Central memory CD4-positive, alpha-beta T cell (primary cell): ENCODE data around the gene CCDC51.
A peak's percentile ranks its signal among the peaks of the same experiment; 100 is the strongest.

Experiments
- DNase-seq: peaks from one replicate; pipeline ENCODE4 v3.0.0; 2022

Gene CCDC51

GRCh38 chr3:48432411-48433371 lies 7.2 kb downstream of the CCDC51 start:
- no peak for DNase-seq

DNA sequence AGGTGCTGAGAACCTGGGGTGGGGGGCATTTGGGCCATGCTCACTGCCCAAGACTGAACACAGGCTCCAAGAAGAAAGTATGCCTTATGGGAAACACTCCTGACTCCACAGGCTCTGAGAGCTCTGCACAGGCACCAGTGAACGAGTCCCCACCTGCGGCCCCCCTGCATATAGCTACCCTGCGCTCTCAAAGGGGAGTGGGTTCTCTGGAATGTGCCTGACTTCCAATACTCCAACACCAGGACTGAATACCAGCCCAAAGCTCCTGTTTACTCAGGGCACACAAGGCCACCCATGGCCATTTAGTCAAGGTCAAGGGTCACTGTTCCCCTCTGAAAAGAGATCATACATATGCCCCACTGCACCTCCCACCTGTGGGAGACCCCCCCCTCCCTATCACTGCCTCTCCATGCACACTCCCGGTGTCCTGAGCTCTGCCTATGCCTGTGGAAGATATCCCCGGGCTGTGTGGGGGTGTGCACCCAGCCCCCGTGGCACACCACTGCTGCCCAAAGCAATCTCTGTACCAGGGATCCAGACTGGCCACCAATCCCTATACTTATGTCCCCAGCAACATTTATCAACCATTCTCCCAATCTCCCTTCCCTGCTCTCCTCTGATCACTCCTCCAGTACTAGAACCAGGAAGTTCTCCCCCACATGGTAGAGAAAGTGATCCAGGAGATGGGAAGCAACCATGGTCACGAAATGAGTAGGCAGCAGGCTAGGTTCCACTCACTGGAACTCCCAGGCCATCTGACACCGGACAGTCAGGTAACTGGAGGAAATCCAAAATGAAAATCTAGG lies 8.5 kb downstream of the CCDC51 start:
- no peak for DNase-seq

DNA sequence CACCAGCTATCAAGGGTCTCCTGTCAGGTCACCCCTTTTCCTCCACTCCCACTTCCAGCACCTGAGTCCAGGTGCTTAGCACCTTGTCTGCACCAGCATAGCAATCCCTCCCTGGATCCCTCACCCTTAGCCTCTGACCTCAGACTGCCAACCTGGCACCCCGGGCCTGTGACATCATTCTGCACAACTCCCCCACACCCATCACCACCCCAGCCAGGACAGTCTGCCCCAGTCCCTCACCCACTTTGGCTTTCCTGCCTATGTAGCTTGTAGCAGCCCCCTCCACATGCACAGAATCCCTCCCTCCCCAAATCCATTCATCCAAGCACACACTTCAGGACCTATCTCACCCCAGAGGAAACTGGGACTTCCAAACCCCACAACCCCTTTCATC lies 9.2 kb downstream of the CCDC51 start:
- no peak for DNase-seq

DNA sequence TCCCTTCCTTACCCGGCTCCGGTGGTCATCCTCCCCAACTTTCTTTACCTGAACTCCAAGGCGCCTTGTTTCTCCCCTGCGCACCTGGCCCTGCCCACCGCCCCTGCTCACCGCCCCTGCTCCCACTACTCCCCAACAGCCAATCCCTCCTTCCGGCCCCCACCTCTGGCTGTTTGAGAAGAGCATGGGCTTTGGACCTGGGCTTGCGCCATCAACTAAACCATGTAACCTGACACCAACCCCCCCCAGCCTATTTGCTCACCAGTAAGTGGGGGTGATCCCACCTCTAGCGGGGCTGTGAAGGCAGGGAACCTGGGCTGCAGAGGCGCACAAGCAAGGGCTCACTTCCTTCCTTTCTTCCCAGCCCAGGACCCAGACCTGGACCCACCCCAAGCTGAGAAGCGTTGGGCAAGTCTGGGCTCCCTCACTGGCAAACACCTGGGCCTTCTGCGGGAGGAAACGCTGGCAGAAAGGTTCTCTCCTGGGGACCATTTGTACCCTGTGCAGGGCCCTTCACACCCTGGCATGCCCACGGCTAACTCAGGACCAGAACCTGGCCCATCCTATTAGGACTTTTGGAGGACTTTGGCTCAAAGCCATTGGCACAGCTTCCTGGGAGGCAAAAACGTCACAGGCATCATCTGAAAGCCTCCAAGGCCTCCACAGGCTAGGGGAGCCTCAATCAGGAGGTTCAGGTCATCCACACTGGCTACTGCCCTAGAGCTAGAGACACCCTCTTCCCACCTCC lies 9.8 kb downstream of the CCDC51 start, which contains the start of gene PLXNB1:
Gene PLXNB1 (minus strand): TSS at position 127 of the 748 bp plus-strand sequence. CDS start 5,475 bp downstream, outside the sequence.
- no peak for DNase-seq

GRCh38 chr3:48429317-48429959 lies 10.5 kb downstream of the CCDC51 start:
- peak; percentile 64 for DNase-seq

DNA sequence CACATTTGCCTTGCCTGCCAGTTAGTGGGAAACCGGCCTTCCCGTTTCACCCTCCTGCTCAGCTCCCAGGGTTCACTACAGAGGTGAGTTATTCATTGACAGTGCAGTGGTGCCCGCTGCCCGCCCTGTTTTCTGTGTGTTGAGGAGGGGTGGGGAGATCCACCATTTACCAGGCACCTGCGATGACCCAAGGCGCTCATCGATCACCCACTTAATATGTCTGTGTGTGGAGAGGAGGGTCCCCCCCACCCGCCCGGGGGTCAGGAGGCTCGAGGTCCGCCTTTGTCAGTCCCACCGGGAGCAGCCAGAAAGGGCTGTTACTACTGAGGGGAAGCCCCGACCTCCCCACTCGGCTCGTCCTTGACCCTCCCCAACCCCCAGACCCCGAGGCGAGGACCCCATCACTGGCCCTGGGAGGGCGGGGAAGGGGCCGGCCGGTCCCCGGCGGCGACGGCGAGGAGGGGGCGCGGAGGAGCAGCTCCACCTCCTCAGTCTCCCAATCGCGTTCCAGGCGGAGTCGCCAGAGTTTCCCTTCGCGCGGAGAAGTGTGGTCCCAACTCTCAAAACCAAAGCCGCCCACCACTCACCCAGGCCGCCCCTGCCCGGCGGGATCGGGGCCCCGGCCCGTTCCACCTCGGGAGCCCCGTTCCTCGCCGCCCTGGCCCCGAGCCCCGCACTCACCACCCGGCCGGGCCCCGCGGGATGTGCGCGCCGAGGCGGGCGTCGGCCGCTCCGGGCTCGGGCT lies 11.2 kb downstream of the CCDC51 start:
- no peak for DNase-seq

GRCh38 chr3:48428088-48428571 lies 11.8 kb downstream of the CCDC51 start:
- DNase-seq = no peak

DNA sequence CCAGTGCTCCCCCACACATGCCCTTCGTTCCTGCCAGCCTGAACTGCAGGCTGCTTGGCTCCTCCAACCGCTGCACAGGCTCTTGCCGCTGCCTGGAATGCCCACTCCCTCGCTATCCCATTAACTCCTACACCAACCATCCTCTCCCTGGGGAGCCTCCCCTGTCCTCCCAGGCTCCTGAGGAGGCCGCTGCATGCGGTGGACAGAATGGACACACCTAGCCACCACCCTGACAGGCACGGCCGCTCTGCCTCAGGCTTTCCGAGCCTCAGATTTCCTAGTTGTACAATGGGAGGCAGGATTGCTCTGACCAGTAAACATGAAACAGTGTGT lies 12.3 kb downstream of the CCDC51 start:
- DNase-seq = no peak

DNA sequence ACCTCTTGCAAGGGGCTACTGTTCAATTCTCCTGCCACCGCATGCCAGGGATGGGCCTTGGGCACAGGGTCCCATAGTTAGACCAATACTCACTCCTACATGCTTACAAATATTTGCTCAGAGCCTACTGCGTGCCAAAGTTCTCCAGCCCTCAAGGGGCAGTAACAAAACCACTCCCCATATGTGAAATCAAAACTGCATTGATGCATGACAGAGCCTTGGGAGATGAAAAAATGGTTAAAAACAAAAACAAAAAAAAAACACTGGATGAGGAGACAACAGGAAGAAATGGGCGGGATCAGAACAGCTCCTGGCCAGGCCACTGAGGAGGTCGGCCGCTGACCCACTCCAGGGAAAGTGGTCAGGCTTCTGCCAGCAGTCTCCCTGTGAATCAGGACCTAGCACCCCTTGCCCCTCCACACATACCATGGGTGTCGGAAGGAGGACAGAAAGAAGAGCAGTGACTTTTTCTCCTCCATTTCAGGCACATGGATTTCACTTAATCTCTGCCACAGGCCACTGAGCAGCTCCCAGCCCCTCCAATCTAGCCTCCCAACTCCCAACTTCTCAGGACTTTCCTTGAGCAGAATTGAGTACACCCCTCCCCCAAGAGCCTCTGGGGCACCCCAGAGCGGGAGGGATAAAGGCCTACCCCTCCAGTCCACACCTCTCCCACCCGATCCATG lies 12.8 kb downstream of the CCDC51 start:
- DNase-seq = no peak

- DNase-seq = no peak
Observed at GRCh38 chr3:48426401-48426909, 13.5 kb downstream of the CCDC51 start.

- DNase-seq = no peak
Observed at GRCh38 chr3:48425281-48425812, 14.6 kb downstream of the CCDC51 start.

DNA sequence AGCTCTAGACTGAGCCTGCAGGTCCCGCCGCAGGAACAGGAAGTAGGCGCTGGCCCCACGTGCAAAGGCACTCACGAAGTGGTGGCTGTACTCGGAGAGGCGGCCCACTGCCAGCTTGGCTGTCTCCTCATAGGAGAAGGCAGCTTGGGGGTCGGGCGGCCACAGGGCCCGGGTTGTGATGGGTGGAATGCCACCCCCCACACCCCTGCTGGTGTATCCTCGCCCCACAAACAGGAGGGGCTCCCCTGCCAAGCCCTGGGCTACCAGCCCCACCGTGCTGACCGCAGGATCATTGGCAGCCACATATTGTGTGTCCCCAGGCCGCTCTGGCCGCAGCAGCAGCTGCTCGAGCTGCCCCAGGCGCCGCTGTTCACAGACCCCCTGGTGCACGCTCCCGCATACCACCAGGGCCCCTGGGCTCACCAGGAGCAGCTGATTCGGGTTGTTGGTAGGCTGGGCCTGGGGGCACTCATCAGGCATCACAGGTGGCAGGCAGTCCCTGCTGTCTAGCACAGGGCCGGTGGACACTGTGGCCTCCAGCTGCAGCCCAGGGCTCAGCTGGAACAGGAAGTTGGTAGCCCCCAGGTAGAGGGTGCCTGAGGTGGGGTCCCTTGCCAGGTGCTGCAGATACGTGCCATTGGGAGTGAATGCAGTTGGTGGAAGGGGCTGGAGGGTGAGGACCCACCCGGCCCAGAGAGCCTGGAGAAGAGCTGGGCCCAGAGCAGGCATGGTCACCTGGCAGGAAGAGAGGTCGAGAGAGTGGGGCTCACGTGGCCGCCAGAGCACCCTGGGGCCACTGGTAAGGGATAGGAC lies 15.8 kb downstream of the CCDC51 start:
- DNase-seq = no peak

- DNase-seq = no peak
Observed at GRCh38 chr3:48423241-48423882, 16.6 kb downstream of the CCDC51 start.

- DNase-seq = no peak
Observed at GRCh38 chr3:48422681-48423080, 17.2 kb downstream of the CCDC51 start.

DNA sequence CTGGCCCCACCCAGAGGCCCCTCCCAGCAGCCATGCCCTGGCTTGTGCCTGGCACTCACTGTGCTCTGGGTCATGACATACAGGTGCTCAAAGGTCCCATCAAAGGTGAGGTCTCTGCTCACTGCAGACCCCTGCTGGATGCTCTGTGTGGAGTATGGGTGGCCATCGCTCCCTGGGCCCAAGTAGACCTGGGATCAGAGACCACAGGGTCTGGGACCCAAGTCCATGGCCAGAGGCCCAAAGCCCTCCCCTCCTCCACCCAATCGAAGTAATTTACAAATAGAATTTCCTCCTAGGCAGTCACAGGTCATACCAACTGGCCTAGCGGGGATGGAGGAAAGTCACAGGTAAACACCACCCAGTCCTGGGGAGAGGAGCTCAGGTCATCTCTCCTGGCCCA lies 17.6 kb downstream of the CCDC51 start:
- no peak for DNase-seq

DNA sequence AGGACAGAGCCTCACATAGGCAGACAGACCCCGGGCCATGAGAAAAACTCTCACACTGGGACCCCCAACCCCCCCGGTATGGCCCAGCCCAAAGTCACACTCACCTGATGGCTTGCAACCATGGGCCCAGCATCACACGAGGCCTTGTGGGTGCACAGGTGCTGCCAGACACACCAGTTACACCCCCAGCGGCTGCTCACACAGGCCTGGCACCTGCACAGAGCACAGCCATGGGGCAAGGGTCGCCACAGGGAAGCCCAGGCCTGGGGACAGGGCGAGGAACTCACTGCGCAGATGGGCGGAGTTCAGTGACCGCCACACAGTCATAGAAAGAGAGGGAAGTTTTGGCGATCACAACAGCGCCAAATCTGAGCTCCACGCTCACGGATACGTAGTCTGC lies 19.4 kb downstream of the CCDC51 start:
- no peak for DNase-seq

DNA sequence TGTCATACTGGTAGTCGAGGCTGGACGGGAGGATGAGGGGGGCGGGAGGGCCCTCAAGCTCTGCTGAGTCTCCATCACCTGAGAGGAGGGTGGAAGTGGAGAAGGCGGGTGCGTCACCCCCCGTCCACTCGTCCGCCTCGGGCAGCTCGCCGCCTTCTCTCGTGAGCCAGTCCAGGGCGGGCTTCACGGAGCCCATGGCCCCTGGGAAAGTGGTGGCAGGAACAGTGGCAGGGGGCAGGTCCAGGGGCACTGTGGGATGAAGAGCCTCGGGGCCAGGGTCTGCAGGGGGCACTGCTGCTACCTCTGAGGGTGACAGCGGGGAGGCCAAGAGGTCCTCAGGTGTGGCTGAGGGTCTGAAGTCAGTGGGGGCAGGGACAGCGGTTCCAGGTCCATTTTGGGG lies 20.3 kb downstream of the CCDC51 start:
- DNase-seq = no peak

DNA sequence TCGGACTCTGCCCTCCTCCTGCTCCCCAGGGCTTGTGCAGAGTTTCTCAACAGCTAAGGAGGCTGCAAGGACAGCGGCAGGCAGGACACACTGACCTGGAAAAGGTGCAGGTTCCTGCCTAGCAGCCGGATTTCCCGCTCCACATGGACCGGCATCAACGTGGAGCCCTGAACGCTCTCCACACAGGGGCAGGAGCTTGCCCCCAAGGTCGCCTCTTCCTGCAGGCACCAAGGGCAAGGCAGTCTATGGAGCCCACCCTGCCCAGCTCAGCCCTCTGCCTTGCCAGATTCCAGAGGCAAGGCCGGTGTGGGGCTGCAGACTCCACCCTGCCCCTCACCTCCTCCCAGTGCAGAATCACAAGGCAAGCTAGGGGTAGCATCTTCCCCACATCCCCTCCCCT lies 20.8 kb downstream of the CCDC51 start:
- DNase-seq = no peak

DNA sequence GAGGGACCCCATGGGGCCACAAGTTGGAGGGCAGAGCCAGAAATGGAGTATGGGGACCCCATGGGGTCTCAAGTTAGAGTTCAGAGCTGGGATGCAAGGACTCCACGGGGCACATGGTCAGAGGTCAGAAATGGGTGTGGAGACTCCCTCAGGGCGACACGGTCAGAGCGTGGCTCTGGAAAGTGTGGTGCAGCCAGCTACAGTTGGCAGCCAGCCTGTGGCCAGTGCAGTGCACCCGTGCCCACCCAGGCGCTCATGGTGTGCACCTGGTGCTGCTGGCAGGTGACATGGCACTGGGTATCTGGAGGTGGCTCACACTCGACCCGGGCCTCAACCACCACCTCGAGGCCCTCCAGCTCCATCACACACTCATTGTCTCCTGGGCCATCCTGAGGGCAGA lies 21.3 kb downstream of the CCDC51 start:
- no peak for DNase-seq
